Activated CD4-positive, alpha-beta T cell treated with anti-CD3 and anti-CD28 coated beads, Interleukin-2, amount 10 ng/mL, durations not matched to agents 7 days and 5 days (primary cell): ENCODE results near the gene MICAL3. TPM values are rescaled to one million over a fixed set of nuclear protein-coding genes. Genes with fewer than 3 reads are reported as not detected.
"Not testable (repeated sequence)": the region's sequence is repeated elsewhere in the genome, so short reads cannot be mapped to it uniquely, and the experiment has no call there.

Experiments
- CTCF ChIA-PET: fragments of 350-600 bp; sonication (Branson Sonifier 250); formaldehyde crosslinking; loops from one replicate; lab custom pipeline; 2021; ENCODE audit warnings: antibody characterized with exemption; lab: Charles Lee
- POLR2A ChIA-PET: fragments of 350-600 bp; sonication (Branson Sonifier 250); formaldehyde crosslinking; loops from one replicate; lab custom pipeline; 2021; ENCODE audit warnings: antibody characterized with exemption; lab: Charles Lee
- DNase-seq: peaks from one replicate; pipeline ENCODE4 v3.0.0-alpha.2; 2020
- H3K27ac Mint-ChIP-seq: one replicate; pipeline ENCODE4 v1.8.0; 2021; ENCODE audit warnings: mild to moderate bottlenecking, moderate library complexity, mixed read lengths
- H3K27me3 Mint-ChIP-seq: one replicate; pipeline ENCODE4 v1.8.0; 2021; ENCODE audit warnings: mixed read lengths
- H3K36me3 Mint-ChIP-seq: one replicate; pipeline ENCODE4 v1.8.0; 2021; ENCODE audit warnings: low read depth, mixed read lengths
- H3K4me1 Mint-ChIP-seq: one replicate; pipeline ENCODE4 v1.8.0; 2021; ENCODE audit warnings: mixed read lengths
- H3K4me3 Mint-ChIP-seq: one replicate; pipeline ENCODE4 v1.8.0; 2021; ENCODE audit warnings: mild to moderate bottlenecking, moderate library complexity, mixed read lengths
- H3K9me3 Mint-ChIP-seq: one replicate; pipeline ENCODE4 v1.8.0; 2021; ENCODE audit warnings: mixed read lengths
- total RNA-seq, 2 experiments: library from RNA; stranded (reverse); gene quantifications; one replicate each; pipeline ENCODE4 v1.2.3, GENCODE V29; 2021

MICAL3 gene
- total RNA-seq, 2 experiments from 2014 or later, result 19.1 to 21.4 TPM

- H3K4me3 Mint-ChIP-seq, result no peak overlapping the region
- no peaks in the 10 kb centered on the region for H3K9me3 Mint-ChIP-seq
- H3K4me1 Mint-ChIP-seq, result peaks cover 4% of the 10 kb centered on the region
- peaks cover 7% of the 10 kb centered on the region for H3K27me3 Mint-ChIP-seq
- H3K36me3 Mint-ChIP-seq, result no peaks in the 10 kb centered on the region
- CTCF ChIA-PET, result no interaction called here
- no peak overlapping the region for H3K27ac Mint-ChIP-seq
- no peak for DNase-seq
- POLR2A ChIA-PET, result no interaction called here
Observed at GRCh38 chr22:18057568-18058209, 33.3 kb upstream of the MICAL3 start.

GRCh38 chr22:18056807-18057474 is 32.6 kb upstream of the MICAL3 start:
- ChIA-PET CTCF (interaction anchor here (1.9 kb wide), 1 partner anchor 18 kb away, joined by 6 read pairs; no protein-coding TSS in a partner anchor), POLR2A (no interaction called here)
- no peaks in the 10 kb centered on the region for H3K9me3 Mint-ChIP-seq
- no peak overlapping the region for H3K27ac Mint-ChIP-seq
- H3K4me3 Mint-ChIP-seq, result no peak overlapping the region
- H3K36me3 Mint-ChIP-seq, result no peaks in the 10 kb centered on the region
- DNase-seq, result no peak
- peaks cover 7% of the 10 kb centered on the region for H3K27me3 Mint-ChIP-seq
- H3K4me1 Mint-ChIP-seq, result peaks cover 4% of the 10 kb centered on the region

- peaks cover 7% of the 10 kb centered on the region for H3K27me3 Mint-ChIP-seq
- no peaks in the 10 kb centered on the region for H3K9me3 Mint-ChIP-seq
- peaks cover 4% of the 10 kb centered on the region for H3K4me1 Mint-ChIP-seq
- ChIA-PET CTCF (interaction anchor here (1.5 to 1.9 kb wide), 2 partner anchors 12 to 19 kb away, joined by 4 to 6 read pairs; no protein-coding TSS in a partner anchor), POLR2A (no interaction called here)
- no peak overlapping the region for H3K27ac Mint-ChIP-seq
- H3K4me3 Mint-ChIP-seq, result no peak overlapping the region
- no peaks in the 10 kb centered on the region for H3K36me3 Mint-ChIP-seq
- no peak for DNase-seq
Observed at GRCh38 chr22:18056161-18056666, 31.9 kb upstream of the MICAL3 start.

GRCh38 chr22:18055619-18056160 is 31.3 kb upstream of the MICAL3 start:
- ChIA-PET POLR2A (no interaction called here), CTCF (interaction anchor here (1.5 to 1.9 kb wide), 2 partner anchors 12 to 20 kb away, joined by 4 to 6 read pairs; no protein-coding TSS in a partner anchor)
- Mint-ChIP-seq H3K27me3 (peaks cover 7% of the 10 kb centered on the region), H3K36me3 (no peaks in the 10 kb centered on the region), H3K27ac (no peak overlapping the region), H3K9me3 (no peaks in the 10 kb centered on the region), H3K4me1 (peaks cover 4% of the 10 kb centered on the region), H3K4me3 (no peak overlapping the region)
- no peak for DNase-seq

GRCh38 chr22:18053216-18053946 is 29.0 kb upstream of the MICAL3 start:
- H3K36me3 Mint-ChIP-seq, H3K4me3 Mint-ChIP-seq, H3K27me3 Mint-ChIP-seq, H3K27ac Mint-ChIP-seq, POLR2A ChIA-PET, H3K4me1 Mint-ChIP-seq, DNase-seq, H3K9me3 Mint-ChIP-seq: not testable (repeated sequence)
- CTCF ChIA-PET, result interaction anchor here (0.9 kb wide), 1 partner anchor 16 kb away, joined by 3 read pairs; no protein-coding TSS in a partner anchor

- DNase-seq, H3K27ac Mint-ChIP-seq, H3K4me3 Mint-ChIP-seq, CTCF ChIA-PET, H3K4me1 Mint-ChIP-seq, H3K9me3 Mint-ChIP-seq, H3K27me3 Mint-ChIP-seq, H3K36me3 Mint-ChIP-seq, POLR2A ChIA-PET: not testable (repeated sequence)
Observed at GRCh38 chr22:18051113-18051512, 26.8 kb upstream of the MICAL3 start.

- ChIA-PET POLR2A (interaction anchor here (0.7 kb wide), 1 partner anchor 353 kb away, joined by 3 read pairs; no protein-coding TSS in a partner anchor), CTCF (no interaction called here)
- DNase-seq, result no peak
- H3K27me3 Mint-ChIP-seq, result peaks cover 7% of the 10 kb centered on the region
- H3K9me3 Mint-ChIP-seq, result no peaks in the 10 kb centered on the region
- no peak overlapping the region for H3K27ac Mint-ChIP-seq
- H3K4me3 Mint-ChIP-seq, result no peak overlapping the region
- H3K4me1 Mint-ChIP-seq, result no peaks in the 10 kb centered on the region
- H3K36me3 Mint-ChIP-seq, result no peaks in the 10 kb centered on the region
Observed at GRCh38 chr22:18050065-18050464, 25.7 kb upstream of the MICAL3 start.

- no peak for DNase-seq
- H3K36me3 Mint-ChIP-seq, result no peaks in the 10 kb centered on the region
- H3K4me3 Mint-ChIP-seq, result no peak overlapping the region
- POLR2A ChIA-PET, result no interaction called here
- peaks cover 7% of the 10 kb centered on the region for H3K27me3 Mint-ChIP-seq
- no peak overlapping the region for H3K27ac Mint-ChIP-seq
- CTCF ChIA-PET, result no interaction called here
- no peaks in the 10 kb centered on the region for H3K9me3 Mint-ChIP-seq
- no peaks in the 10 kb centered on the region for H3K4me1 Mint-ChIP-seq
Observed at GRCh38 chr22:18048441-18048898, 24.1 kb upstream of the MICAL3 start.

- Mint-ChIP-seq H3K9me3 (no peaks in the 10 kb centered on the region), H3K36me3 (no peaks in the 10 kb centered on the region), H3K27ac (no peak overlapping the region), H3K4me1 (no peaks in the 10 kb centered on the region), H3K27me3 (peaks cover 7% of the 10 kb centered on the region), H3K4me3 (no peak overlapping the region)
- ChIA-PET CTCF (no interaction called here), POLR2A (no interaction called here)
- no peak for DNase-seq
Observed at GRCh38 chr22:18048041-18048440, 23.7 kb upstream of the MICAL3 start.

GRCh38 chr22:18045794-18046193 is 21.4 kb upstream of the MICAL3 start:
- no peaks in the 10 kb centered on the region for H3K9me3 Mint-ChIP-seq
- DNase-seq, result no peak
- no peak overlapping the region for H3K4me3 Mint-ChIP-seq
- H3K27me3 Mint-ChIP-seq, result peaks cover 7% of the 10 kb centered on the region
- POLR2A ChIA-PET, result no interaction called here
- CTCF ChIA-PET, result no interaction called here
- H3K36me3 Mint-ChIP-seq, result no peaks in the 10 kb centered on the region
- H3K27ac Mint-ChIP-seq, result no peak overlapping the region
- H3K4me1 Mint-ChIP-seq, result no peaks in the 10 kb centered on the region

GRCh38 chr22:18044548-18045271 is 20.3 kb upstream of the MICAL3 start:
- H3K9me3 Mint-ChIP-seq, result no peaks in the 10 kb centered on the region
- CTCF ChIA-PET, result interaction anchor here (1.7 kb wide), 1 partner anchor 11 kb away, joined by 4 read pairs; no protein-coding TSS in a partner anchor
- H3K4me3 Mint-ChIP-seq, result no peak overlapping the region
- no peaks in the 10 kb centered on the region for H3K36me3 Mint-ChIP-seq
- DNase-seq, result no peak
- H3K27me3 Mint-ChIP-seq, result peaks cover 7% of the 10 kb centered on the region
- POLR2A ChIA-PET, result no interaction called here
- no peak overlapping the region for H3K27ac Mint-ChIP-seq
- no peaks in the 10 kb centered on the region for H3K4me1 Mint-ChIP-seq

- Mint-ChIP-seq H3K27me3 (no peaks in the 10 kb centered on the region), H3K27ac (no peak overlapping the region), H3K9me3 (no peaks in the 10 kb centered on the region), H3K4me3 (no peak overlapping the region), H3K4me1 (no peaks in the 10 kb centered on the region), H3K36me3 (no peaks in the 10 kb centered on the region)
- DNase-seq, result no peak
- CTCF ChIA-PET, result no interaction called here
- POLR2A ChIA-PET, result no interaction called here
Observed at GRCh38 chr22:18042685-18043084, 18.3 kb upstream of the MICAL3 start.
